ENCODE data around the gene SNX25.

DNA sequence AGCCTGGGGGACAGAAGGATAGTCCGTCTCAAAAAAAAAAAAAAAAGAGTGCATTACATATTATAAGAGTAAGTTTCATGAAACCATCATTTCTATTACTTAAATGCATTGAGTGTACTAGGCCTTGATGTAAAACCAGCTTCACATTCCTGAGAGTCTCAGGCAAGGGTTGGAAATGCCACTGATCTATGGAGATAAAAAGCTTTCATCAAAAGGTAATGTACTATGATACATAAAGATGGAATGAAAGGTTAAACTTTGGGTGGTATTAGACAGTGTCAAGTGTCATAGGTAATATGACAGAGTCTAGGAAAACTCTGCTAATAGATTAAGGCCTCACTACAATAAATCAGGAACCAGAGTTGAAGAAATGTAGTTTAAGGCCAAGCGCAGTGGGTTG lies 13.0 kb upstream of the SNX25 start:
- TF ChIP-seq CTCF (IDR thresholded peaks at IDR 0.05) (no peak), POLR2A (IDR thresholded peaks at IDR 0.05) (no peak)
